ENCODE measurements around the gene LRP11.

DNA sequence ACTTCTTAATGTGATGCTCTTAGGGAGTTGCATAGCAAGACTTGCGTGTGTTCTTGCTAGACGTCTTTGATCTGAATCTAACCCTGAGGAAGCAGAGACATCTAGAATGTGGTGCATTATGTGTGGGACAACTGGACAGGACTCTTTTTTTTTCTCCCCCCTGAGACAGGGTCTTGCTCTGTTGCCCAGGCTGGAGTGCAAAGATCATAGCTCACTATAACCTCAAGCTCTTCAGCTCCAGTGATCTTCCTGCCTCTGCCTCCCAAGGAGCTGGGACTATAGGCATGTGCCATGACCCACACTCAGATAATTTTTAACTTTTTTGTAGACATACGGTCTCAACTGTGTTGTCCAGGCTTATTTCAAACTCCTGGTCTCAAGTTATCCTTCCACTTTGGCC is 80.6 kb downstream of the LRP11 start:
- no peak for TF ChIP-seq POLR2A (IDR thresholded peaks at IDR 0.05)
- TF ChIP-seq, protein P1, sequence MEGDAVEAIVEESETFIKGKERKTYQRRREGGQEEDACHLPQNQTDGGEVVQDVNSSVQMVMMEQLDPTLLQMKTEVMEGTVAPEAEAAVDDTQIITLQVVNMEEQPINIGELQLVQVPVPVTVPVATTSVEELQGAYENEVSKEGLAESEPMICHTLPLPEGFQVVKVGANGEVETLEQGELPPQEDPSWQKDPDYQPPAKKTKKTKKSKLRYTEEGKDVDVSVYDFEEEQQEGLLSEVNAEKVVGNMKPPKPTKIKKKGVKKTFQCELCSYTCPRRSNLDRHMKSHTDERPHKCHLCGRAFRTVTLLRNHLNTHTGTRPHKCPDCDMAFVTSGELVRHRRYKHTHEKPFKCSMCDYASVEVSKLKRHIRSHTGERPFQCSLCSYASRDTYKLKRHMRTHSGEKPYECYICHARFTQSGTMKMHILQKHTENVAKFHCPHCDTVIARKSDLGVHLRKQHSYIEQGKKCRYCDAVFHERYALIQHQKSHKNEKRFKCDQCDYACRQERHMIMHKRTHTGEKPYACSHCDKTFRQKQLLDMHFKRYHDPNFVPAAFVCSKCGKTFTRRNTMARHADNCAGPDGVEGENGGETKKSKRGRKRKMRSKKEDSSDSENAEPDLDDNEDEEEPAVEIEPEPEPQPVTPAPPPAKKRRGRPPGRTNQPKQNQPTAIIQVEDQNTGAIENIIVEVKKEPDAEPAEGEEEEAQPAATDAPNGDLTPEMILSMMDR (IDR thresholded peaks at IDR 0.05) = no peak

All from lower leg skin (tissue), 3 donors.